GM12878 (cell line): ENCODE data around the gene TMC4.

Experiments used
- POLR2AphosphoS5 ChIP-seq: IDR thresholded peaks from 2 replicates; pipeline ENCODE4 v1.6.1; 2011; ENCODE audit warnings: mild to moderate bottlenecking, low read length, inconsistent platforms
- TF ChIP-seq, protein P1 (sequence below): IDR thresholded peaks from 2 replicates; pipeline ENCODE4 v1.6.1; 2011; ENCODE audit warnings: mild to moderate bottlenecking, low read depth, low read length, moderate library complexity; ENCODE audit not compliant: insufficient replicate concordance

DNA sequence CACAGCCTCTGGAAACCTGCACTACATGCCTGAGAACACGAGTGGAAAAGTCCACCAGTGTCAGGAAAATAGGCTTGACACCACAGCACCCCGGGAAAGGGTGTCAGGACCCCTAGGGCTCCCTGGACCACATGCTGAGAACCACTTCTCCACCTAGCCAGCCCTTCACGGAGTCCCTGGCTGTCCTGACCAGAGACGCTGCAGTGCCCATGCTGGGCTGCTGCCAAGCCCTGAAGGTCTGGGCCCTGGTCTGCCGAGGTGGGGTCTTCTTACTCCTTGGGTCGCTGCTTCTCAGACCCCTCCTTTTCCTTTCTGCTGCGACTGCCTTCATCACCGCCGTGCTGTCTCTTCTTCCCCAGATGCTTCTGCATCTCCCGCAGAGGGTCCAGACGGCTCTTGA lies 16.5 kb downstream of the TMC4 start:
- TF ChIP-seq POLR2AphosphoS5, result no peak
- TF ChIP-seq, protein P1, sequence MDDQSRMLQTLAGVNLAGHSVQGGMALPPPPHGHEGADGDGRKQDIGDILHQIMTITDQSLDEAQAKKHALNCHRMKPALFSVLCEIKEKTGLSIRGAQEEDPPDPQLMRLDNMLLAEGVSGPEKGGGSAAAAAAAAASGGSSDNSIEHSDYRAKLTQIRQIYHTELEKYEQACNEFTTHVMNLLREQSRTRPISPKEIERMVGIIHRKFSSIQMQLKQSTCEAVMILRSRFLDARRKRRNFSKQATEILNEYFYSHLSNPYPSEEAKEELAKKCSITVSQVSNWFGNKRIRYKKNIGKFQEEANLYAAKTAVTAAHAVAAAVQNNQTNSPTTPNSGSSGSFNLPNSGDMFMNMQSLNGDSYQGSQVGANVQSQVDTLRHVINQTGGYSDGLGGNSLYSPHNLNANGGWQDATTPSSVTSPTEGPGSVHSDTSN, result no peak
